ENCODE measurements around the gene C12orf75.
"Not testable (repeated sequence)": the region's sequence is repeated elsewhere in the genome, so short reads cannot be mapped to it uniquely, and the experiment has no call there.

C12orf75 gene

GRCh38 chr12:105384220-105384619, 53.7 kb downstream of the C12orf75 start:
- no peak for DNase-seq

GRCh38 chr12:105384916-105385535, 54.5 kb downstream of the C12orf75 start:
- DNase-seq, result no peak

GRCh38 chr12:105386431-105386830, 55.9 kb downstream of the C12orf75 start:
- DNase-seq, result no peak

DNA sequence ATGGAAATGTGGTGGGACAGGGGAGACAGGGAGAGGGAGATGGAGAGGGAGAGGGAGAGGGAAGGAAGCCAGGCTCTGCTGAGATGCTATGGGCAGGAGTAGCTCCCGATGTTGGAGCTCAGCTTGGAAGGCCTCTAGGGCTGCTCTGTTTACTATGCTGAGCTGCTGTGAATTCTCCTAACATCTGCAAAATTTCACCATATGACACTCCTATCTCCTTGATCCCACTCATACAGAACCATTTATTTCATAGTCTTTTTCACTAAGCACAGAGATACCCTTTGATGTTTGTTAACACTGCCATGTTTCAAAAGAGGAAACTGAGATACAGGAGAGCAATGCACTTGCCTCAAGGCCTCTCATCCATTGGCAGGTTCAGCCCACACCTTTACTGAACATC, 60.7 kb downstream of the C12orf75 start:
- DNase-seq, result no peak

- DNase-seq, result no peak
Observed at GRCh38 chr12:105393587-105393986, 63.1 kb downstream of the C12orf75 start.

DNA sequence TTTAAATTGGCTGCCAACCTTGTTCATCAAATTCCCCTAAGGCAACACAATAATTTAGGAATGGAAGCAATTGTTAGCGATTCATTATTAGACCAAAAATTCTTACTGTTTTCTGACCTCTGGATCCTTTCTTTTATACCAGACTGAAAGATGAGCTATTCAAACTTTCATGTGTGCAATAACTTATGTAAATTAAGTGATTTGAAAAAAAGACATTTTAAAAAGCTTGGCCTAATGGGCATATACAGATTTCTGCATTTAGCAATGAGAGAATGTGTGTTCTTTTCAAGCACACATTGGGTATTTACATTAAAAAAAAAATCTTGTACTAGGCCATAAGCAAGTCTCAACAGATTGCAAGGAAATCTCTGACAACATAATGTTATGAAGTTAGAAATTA, 65.5 kb downstream of the C12orf75 start:
- DNase-seq, result no peak

DNA sequence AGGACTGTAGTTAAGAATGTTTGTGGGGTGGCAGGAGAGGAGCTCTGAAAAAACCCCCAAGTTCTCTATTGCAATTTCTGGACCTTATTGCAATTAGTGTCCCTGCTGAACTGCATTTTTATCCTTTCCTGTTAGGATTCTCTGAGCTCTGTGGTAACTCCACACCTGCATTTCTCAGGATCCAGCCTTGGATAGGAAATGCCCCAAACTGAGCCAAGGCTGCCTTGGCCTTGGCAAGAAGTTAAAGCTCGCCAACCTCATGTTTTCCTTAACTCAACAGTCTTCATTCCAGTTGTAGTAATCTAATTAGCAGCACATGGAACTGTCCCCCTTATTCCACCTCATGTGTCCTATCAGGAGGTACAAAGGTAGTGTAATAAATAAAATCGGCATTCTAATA, 66.5 kb downstream of the C12orf75 start:
- no peak for DNase-seq

DNA sequence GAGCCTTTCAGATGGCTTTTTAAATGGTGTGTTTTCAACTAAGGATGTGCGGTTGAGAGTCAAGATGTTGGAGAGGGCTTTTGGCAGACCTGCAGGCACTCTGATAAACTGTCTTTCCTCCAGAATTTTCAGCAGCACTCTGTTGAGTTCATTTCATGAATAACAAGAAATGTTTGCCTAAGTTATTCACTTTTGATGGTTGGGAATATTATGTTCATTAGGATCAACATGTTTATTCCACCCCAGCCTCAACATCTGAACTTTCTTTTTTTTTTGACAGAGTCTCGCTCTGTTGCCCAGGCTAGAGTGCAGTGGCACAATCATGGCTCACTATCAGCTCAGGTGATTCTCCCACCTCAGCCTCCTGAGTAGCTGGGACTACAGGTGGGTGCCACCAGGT, 68.4 kb downstream of the C12orf75 start:
- DNase-seq, result no peak

DNA sequence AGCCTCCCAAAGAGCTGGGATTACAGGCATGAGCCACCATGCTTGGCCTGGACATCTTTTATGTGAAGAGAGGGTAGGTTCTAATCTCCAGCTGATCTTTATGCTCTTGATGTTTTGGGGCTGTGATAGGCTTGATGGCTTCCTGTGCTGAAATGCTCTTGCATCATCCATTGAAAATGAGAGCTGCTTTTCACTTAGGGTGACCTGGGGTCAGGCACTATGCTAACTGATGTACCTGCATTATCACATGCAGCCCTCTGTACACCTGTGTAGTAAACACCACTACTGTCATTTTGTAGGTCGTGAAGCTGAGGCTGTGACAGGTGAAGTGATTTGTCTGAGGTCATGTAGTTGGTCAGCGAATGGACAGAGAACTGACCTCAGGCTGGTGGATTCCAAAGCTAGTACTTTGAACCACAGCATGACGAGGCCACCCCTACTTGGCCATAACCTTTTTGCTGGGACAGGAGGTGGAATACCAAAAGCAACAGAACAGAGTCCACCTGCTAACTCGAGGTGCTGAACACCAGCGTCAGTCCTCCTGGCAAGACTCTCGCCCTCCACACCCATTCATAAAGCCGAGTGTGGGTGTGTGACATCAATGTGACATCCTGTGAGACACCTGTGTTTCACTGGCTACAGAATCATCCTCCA, 69.1 kb downstream of the C12orf75 start:
- DNase-seq, result no peak

DNA sequence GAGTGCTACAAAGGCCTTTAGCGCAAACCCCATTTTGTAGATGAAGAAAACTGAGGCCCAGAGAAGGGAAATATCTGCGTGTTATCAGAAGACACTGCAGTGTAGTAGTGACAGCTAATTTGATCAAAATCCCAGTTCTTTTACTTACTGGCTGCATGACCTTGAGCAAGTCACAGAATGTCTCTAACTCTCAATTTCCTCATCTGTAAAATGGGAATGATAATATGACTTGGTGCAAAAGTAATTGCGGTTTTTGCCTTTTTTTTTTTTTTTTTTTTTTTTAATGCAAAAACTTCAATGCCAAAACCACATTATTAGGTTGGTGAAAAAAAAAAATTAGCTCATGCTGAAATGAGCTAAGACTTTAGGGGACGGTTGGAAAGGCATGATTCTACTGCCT, 69.7 kb downstream of the C12orf75 start:
- DNase-seq, result no peak

DNA sequence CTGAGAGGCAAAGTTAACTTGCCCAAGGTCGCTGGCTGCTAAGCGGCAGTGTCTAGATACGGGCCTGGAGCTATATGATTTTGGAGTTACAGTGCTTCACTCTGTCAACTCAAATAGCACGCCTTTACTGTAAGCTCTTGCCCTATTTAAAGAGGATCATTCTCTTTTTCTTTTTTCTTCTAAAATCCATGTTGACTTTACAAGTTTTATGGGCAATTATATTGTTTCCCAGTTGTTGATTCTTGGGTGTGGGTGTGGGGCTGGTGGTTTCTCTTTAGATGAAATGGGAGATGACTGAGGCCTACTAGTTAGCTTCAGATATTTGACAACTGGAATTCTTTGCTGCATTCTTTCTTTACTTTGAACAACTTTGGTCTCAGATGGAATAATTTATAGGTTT, 70.7 kb downstream of the C12orf75 start:
- no peak for DNase-seq

DNA sequence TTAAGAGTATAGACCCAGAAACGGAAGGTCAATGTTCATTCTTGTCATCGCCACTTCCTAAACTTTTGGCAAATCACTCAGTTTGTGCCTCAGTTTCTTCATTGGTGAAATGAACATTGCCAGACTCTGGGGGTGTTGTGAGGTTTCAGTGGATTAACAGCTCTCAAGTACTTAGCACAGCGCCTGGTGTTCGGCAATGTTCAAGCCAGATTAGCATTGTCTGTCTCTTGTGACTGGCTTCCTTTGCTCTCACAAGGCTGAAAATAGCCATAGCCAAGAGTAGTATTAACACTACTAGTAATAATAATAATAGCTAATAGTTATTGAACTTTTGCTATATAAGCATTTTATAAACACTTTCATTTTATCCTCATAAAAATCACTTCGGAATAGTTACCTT, 71.9 kb downstream of the C12orf75 start:
- no peak for DNase-seq

GRCh38 chr12:105403095-105403494, 72.6 kb downstream of the C12orf75 start:
- DNase-seq, result no peak

DNA sequence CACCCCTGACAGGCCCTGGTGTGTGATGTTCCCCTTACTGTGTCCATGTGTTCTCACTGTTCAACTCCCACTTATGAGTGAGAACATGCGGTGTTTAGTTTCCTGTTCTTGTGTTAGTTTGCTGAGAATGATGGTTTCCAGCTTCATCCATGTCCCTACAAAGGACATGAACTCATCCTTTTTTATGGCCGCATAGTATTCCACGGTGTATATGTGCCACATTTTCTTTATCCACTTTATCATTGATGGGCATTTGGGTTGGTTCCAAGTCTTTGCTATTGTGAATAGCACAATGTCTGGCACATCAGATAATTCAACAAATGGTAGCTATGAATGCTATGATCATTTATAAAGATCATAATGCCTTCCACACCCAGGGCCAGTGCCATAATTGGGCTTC, 73.6 kb downstream of the C12orf75 start:
- not testable (repeated sequence) for DNase-seq

GRCh38 chr12:105406497-105406896, 76.0 kb downstream of the C12orf75 start:
- DNase-seq, result no peak

GRCh38 chr12:105409279-105409678, 78.8 kb downstream of the C12orf75 start:
- no peak for DNase-seq

DNA sequence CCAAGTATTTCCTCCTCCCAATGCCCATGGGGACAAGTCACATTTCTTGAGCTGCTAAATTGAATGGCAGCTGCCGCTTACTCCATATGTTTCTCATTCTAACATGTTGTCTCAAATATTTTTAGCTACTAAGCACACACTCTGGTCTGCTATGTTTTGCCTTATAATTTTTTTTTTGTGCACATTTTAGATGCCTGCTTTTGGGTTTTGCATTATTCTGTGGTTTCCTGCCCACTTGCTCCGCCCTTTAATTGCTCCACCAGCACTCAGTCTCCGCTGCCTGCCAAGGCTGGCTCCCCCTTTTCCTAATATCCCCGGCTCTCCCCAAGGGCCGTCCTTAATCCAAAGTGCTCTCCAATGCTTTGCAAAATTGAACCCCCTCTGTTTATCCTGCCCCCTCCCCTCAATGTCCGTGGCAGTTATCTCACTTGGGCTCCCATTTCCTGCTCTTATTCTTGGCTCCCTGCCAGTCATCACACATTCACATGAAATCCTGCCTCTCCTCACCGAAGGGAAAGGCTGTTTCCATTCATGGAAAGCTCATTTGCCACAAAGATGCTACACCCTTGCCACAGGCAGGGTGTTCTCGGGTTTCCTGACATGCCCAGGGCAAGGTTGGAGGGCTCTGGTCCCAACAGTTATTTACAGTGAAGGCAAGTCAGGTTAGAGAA, 79.4 kb downstream of the C12orf75 start:
- DNase-seq, result no peak

DNA sequence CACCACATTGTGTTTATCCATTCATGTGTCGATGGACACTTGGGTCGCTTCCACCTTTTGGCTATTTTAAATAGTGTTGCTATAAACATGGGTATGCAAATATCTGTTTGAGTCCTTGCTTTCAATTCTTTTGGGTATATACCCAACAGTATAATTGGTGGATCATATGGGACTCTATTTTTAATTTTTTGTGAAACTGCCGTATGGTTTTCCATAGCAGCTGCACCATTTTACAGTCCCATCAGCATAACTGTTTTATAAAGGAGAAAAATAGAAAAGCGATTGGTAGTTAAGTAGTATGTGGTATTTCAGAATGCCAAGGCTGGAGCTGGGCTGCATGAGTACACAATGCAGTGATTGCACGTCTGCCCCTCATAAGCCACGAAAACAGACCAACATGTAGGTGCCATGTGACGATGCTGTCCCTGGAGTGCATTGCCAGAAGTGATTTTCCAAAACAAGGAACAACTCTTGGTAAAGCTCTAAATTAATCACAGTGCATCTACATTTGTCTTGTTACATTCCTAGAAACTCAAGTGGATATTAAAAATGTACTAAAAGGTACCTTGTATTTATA, 83.5 kb downstream of the C12orf75 start:
- no peak for DNase-seq

- DNase-seq, result no peak
Observed at GRCh38 chr12:105417732-105418131, 87.2 kb downstream of the C12orf75 start.

- no peak for DNase-seq
Observed at GRCh38 chr12:105418229-105418628, 87.7 kb downstream of the C12orf75 start.

DNA sequence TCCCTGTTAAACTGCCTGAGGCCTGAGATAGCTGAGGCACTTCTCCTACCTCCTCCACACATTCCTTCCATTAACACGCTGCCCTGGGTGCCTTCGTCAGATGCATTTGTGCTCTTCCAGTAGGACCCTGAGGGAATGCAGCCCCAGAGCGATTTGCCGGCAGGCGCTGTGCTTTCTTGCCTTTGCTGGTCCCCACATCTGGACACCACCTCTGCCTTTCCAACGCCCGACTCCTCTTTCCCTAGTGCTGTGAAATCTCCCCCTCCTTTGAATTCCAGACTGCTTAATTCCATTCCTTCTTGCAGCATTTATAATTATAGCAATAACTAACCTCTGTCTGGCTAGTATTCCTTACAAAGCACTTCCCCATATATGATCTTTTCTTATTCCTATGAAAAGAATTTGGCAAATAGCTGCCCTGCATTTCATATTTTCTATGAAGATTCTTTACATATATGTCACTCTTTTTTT, 88.4 kb downstream of the C12orf75 start:
- DNase-seq, result no peak

DNA sequence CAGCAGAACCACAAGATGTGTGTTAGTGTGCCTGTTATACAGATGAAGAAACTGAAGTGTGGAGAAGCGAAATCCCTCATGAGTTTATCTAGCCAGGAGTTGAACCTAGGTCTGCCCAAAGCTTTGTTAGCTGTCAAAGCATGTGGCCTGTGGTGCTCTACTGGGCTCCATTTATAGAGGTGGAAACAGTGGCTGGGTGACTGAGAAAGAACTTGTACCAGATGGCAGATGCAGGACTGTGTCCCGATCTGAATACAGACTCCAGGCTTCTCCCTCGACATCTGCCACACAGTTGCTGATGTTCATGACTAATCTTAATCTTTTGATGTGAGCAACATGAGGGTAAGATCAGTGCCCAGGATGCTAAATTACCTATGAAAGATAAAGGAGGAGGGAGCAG, 89.1 kb downstream of the C12orf75 start:
- no peak for DNase-seq

- no peak for DNase-seq
Observed at GRCh38 chr12:105420046-105420445, 89.6 kb downstream of the C12orf75 start.

- DNase-seq, result peak; percentile 79
Observed at GRCh38 chr12:105420659-105421240, 90.3 kb downstream of the C12orf75 start.

Measured in activated CD8-positive, alpha-beta memory T cell treated with anti-CD3 and anti-CD28 coated beads, Interleukin-2, amount 50 U/mL, for 48 hours (primary cell).